CD4-positive, alpha-beta T cell (primary cell): Measurements from ENCODE around the gene SUMF1. TPM values are rescaled to one million over a fixed set of nuclear protein-coding genes. Genes with fewer than 3 reads are reported as not detected.

Source experiments
- ATAC-seq: fragments of 200-7000 bp; cut with Tn5 transposase; one replicate; pipeline ENCODE4 v1.10.0; 2022; ENCODE audit warnings: mild to moderate bottlenecking; ENCODE audit not compliant: poor library complexity
- CTCF ChIA-PET: fragments of 350-600 bp; sonication (Branson Sonifier 250); formaldehyde crosslinking; loops from one replicate; lab custom pipeline; 2021; ENCODE audit warnings: antibody characterized with exemption, inconsistent platforms; lab: Charles Lee
- POLR2A ChIA-PET: fragments of 350-600 bp; sonication (Branson Sonifier 250); formaldehyde crosslinking; loops from one replicate; lab custom pipeline; 2021; ENCODE audit warnings: antibody characterized with exemption, inconsistent platforms; lab: Charles Lee
- DNase-seq, 14 experiments: peaks; one replicate each; pipeline ENCODE4 v3.0.0-alpha.2; 2013 to 2020; ENCODE audit warnings: mixed read lengths in 2 of 14
- H3K27ac ChIP-seq, 2 donors: one replicate each; pipeline versions ENCODE4 v1.5.1 to v1.7.0; 2013; ENCODE audit warnings: low read length in 2 of 2, low read depth in 1 of 2, mild to moderate bottlenecking in 1 of 2
- H3K27me3 ChIP-seq, 2 experiments: 1 replicate in 1 of 2; 2 replicates in 1 of 2; pipeline versions ENCODE4 v1.6.1 to v1.7.0; 2013; ENCODE audit warnings: low read length in 2 of 2, control low read depth in 1 of 2, mild to moderate bottlenecking in 1 of 2, moderate library complexity in 1 of 2; ENCODE audit not compliant: insufficient read depth in 2 of 2, control insufficient read depth in 1 of 2
- H3K36me3 ChIP-seq: one replicate; pipeline ENCODE4 v1.6.1; 2013; ENCODE audit warnings: low read length, control low read depth; ENCODE audit not compliant: insufficient read depth
- H3K4me1 ChIP-seq: one replicate; pipeline ENCODE4 v1.6.1; 2013; ENCODE audit warnings: low read length, control low read depth; ENCODE audit not compliant: insufficient read depth
- H3K4me3 ChIP-seq: one replicate; pipeline ENCODE4 v1.5.1; 2013; ENCODE audit warnings: mild to moderate bottlenecking, low read length, moderate library complexity
- H3K9me3 ChIP-seq, 2 experiments: 1 replicate in 1 of 2; 2 replicates in 1 of 2; pipeline versions ENCODE4 v1.6.1 to v1.7.0; 2013; ENCODE audit warnings: low read length in 2 of 2, mild to moderate bottlenecking in 2 of 2, control low read depth in 1 of 2, moderate library complexity in 1 of 2; ENCODE audit not compliant: control insufficient read depth in 1 of 2, insufficient read depth in 1 of 2
- H3K27ac Mint-ChIP-seq: one replicate; pipeline ENCODE4 v1.8.0; 2020; ENCODE audit warnings: mixed read lengths
- H3K27me3 Mint-ChIP-seq: one replicate; pipeline ENCODE4 v1.8.0; 2021; ENCODE audit warnings: mixed read lengths
- H3K36me3 Mint-ChIP-seq: one replicate; pipeline ENCODE4 v1.8.0; 2021; ENCODE audit warnings: low read depth, mixed read lengths
- H3K4me1 Mint-ChIP-seq: one replicate; pipeline ENCODE4 v1.8.0; 2021; ENCODE audit warnings: low read depth, mixed read lengths
- H3K4me3 Mint-ChIP-seq: one replicate; pipeline ENCODE4 v1.8.0; 2020; ENCODE audit warnings: mild to moderate bottlenecking, mixed read lengths
- H3K9me3 Mint-ChIP-seq: one replicate; pipeline ENCODE4 v1.8.0; 2020; ENCODE audit warnings: mixed read lengths
- CTCF ChIP-seq: fragments of 200-600 bp; IDR thresholded peaks from one replicate; pipeline ENCODE4 v1.8.0; 2022; ENCODE audit warnings: antibody characterized with exemption, mild to moderate bottlenecking
- intact Hi-C, 2 experiments: fragments of 100-400 bp; cut with DNase I in 1 of 2; cut with micrococcal nuclease in 1 of 2; formaldehyde crosslinking; loops; one replicate each; pipeline versions ENCODE4 v1.15.1 to v1.9.0; 2023 to 2025; cut with DNase I, micrococcal nuclease
- total RNA-seq, 174 experiments: library from RNA in 2 of 174; stranded (reverse) in 2 of 174; gene quantifications; one replicate each; pipeline ENCODE4 v1.2.3 and lab custom pipeline; 2021 to 2026

The SUMF1 gene
- total RNA-seq, 2 experiments from 2014 or later, result 7.0 to 8.1 TPM

- H3K27me3 ChIP-seq, result no peaks in the 10 kb centered on the region
- no peak overlapping the region for H3K27ac Mint-ChIP-seq
- ChIA-PET CTCF (interaction anchor here (1.2 kb wide), 1 partner anchor 48 kb away, joined by 3 read pairs; no protein-coding TSS in a partner anchor), POLR2A (no interaction called here)
- DNase-seq, result no peak
- no peak overlapping the region for H3K4me3 Mint-ChIP-seq
- peaks cover 16% of the 10 kb centered on the region for H3K36me3 ChIP-seq
- peaks cover 7% of the 10 kb centered on the region for H3K4me1 Mint-ChIP-seq
- H3K9me3 ChIP-seq, result no peaks in the 10 kb centered on the region
- no peak overlapping the region for H3K27ac ChIP-seq
- peaks cover 7% of the 10 kb centered on the region for H3K4me1 ChIP-seq
- H3K27me3 Mint-ChIP-seq, result no peaks in the 10 kb centered on the region
- H3K4me3 ChIP-seq, result no peak overlapping the region
- no peak for ATAC-seq
- TF ChIP-seq CTCF, result no peak
- intact Hi-C loops, result no loop called here
- no peaks in the 10 kb centered on the region for H3K9me3 Mint-ChIP-seq
- peaks cover 80% of the 10 kb centered on the region for H3K36me3 Mint-ChIP-seq
Observed at GRCh38 chr3:4398941-4399245, 68.2 kb downstream of the SUMF1 start.

- Histone ChIP-seq H3K36me3 (peaks cover 13% of the 10 kb centered on the region), H3K9me3 (no peaks in the 10 kb centered on the region), H3K27me3 (no peaks in the 10 kb centered on the region), H3K4me3 (no peak overlapping the region), H3K27ac (no peak overlapping the region), H3K4me1 (peaks cover 7% of the 10 kb centered on the region)
- Mint-ChIP-seq H3K4me3 (no peak overlapping the region), H3K27me3 (no peaks in the 10 kb centered on the region), H3K36me3 (peaks cover 74% of the 10 kb centered on the region), H3K4me1 (peaks cover 7% of the 10 kb centered on the region), H3K9me3 (no peaks in the 10 kb centered on the region), H3K27ac (no peak overlapping the region)
- ChIA-PET POLR2A (no interaction called here), CTCF (interaction anchor here (1.2 kb wide), 2 partner anchors 47 kb away, joined by 3 read pairs; no protein-coding TSS in a partner anchor)
- TF ChIP-seq CTCF, result no peak
- DNase-seq (no peak), ATAC-seq (no peak)
- intact Hi-C loops, result no loop called here
Observed at GRCh38 chr3:4398120-4398940, 68.7 kb downstream of the SUMF1 start.

- ATAC-seq, result no peak
- H3K4me3 ChIP-seq, result no peak overlapping the region
- Mint-ChIP-seq H3K4me1 (peaks cover 7% of the 10 kb centered on the region), H3K27ac (no peak overlapping the region), H3K36me3 (peaks cover 72% of the 10 kb centered on the region), H3K27me3 (no peaks in the 10 kb centered on the region), H3K9me3 (no peaks in the 10 kb centered on the region), H3K4me3 (no peak overlapping the region)
- TF ChIP-seq CTCF, result no peak
- H3K27me3 ChIP-seq, result no peaks in the 10 kb centered on the region
- H3K36me3 ChIP-seq, result peaks cover 13% of the 10 kb centered on the region
- H3K4me1 ChIP-seq, result peaks cover 7% of the 10 kb centered on the region
- no peak for DNase-seq
- ChIA-PET CTCF (interaction anchor here (1.2 kb wide), 1 partner anchor 46 kb away, joined by 3 read pairs; no protein-coding TSS in a partner anchor), POLR2A (no interaction called here)
- no peak overlapping the region for H3K27ac ChIP-seq
- no peaks in the 10 kb centered on the region for H3K9me3 ChIP-seq
- intact Hi-C loops, result no loop called here
Observed at GRCh38 chr3:4397466-4397865, 69.6 kb downstream of the SUMF1 start.
